Nephron (organoid): ENCODE measurements around the gene NR1I3.

ENCODE experiments used
- H3K27ac Mint-ChIP-seq, 3 experiments: 2 replicates each; pipeline ENCODE4 v1.8.0; 2020; ENCODE audit warnings: mixed read lengths in 3 of 3, mild to moderate bottlenecking in 2 of 3, moderate library complexity in 1 of 3
- H3K27me3 Mint-ChIP-seq: 2 replicates; pipeline ENCODE4 v1.8.0; 2021; ENCODE audit warnings: low read depth, mild to moderate bottlenecking, moderate library complexity, mixed read lengths
- H3K36me3 Mint-ChIP-seq: 2 replicates; pipeline ENCODE4 v1.8.0; 2020; ENCODE audit warnings: low read depth, mixed read lengths
- H3K4me1 Mint-ChIP-seq: 2 replicates; pipeline ENCODE4 v1.8.0; 2020; ENCODE audit warnings: mixed read lengths
- H3K4me3 Mint-ChIP-seq, 3 experiments: 2 replicates each; pipeline ENCODE4 v1.8.0; 2020; ENCODE audit warnings: mild to moderate bottlenecking in 3 of 3, mixed read lengths in 3 of 3, moderate library complexity in 2 of 3
- H3K9me3 Mint-ChIP-seq: 2 replicates; pipeline ENCODE4 v1.8.0; 2020; ENCODE audit warnings: mixed read lengths
- TF ChIP-seq, protein P1 (sequence below), 3 experiments: fragments of 200-600 bp; sonication (generic); IDR thresholded peaks; one replicate each; pipeline ENCODE4 v1.5.0; 2021; ENCODE audit warnings: antibody characterized with exemption in 3 of 3; ENCODE audit not compliant: unreplicated experiment in 3 of 3

NR1I3 gene

DNA sequence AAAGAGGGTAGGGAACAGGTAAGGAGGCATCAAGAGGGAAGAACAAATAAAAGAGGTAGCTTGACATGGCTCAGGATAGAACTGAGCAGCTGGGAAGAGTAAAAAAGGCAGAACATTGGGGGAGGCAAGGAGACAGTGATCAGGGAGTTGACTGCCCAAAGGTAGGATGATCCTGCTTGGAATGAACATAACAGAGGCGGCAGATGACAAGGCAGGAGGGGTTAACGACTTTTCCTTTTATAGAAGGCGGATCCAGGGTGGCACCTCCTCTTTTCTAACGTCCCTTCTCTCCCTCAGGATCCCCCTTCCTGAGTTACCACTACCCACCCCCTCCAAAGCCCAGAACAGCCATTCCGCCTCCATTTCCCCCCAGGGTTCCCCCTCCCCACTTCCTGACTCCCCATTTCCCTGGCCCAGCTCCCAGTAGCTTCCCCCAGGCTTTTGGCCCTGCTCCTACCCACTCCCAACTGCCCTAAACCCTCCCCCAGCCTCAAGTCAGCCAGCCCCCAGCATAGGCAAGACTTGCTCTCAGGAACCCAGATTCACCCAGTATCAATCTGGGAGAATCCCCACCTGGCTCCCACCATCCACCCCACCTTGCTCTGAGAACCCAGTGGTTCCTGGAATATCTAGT, 38.4 kb downstream of the NR1I3 start:
- peak overlapping the region; percentile 92 to 97 (median 96) for H3K27ac Mint-ChIP-seq
- H3K27me3 Mint-ChIP-seq: no peaks in the 10 kb centered on the region
- H3K4me3 Mint-ChIP-seq: peak overlapping the region; percentile 81 to 91 (median 88)
- TF ChIP-seq, protein P1, sequence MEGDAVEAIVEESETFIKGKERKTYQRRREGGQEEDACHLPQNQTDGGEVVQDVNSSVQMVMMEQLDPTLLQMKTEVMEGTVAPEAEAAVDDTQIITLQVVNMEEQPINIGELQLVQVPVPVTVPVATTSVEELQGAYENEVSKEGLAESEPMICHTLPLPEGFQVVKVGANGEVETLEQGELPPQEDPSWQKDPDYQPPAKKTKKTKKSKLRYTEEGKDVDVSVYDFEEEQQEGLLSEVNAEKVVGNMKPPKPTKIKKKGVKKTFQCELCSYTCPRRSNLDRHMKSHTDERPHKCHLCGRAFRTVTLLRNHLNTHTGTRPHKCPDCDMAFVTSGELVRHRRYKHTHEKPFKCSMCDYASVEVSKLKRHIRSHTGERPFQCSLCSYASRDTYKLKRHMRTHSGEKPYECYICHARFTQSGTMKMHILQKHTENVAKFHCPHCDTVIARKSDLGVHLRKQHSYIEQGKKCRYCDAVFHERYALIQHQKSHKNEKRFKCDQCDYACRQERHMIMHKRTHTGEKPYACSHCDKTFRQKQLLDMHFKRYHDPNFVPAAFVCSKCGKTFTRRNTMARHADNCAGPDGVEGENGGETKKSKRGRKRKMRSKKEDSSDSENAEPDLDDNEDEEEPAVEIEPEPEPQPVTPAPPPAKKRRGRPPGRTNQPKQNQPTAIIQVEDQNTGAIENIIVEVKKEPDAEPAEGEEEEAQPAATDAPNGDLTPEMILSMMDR (IDR thresholded peaks at IDR 0.05; ENCODE audit: unreplicated experiment in 3 of 3): no peak
- peaks cover 66% of the 10 kb centered on the region for H3K4me1 Mint-ChIP-seq
- H3K9me3 Mint-ChIP-seq: no peaks in the 10 kb centered on the region
- H3K36me3 Mint-ChIP-seq: peaks cover 9% of the 10 kb centered on the region

DNA sequence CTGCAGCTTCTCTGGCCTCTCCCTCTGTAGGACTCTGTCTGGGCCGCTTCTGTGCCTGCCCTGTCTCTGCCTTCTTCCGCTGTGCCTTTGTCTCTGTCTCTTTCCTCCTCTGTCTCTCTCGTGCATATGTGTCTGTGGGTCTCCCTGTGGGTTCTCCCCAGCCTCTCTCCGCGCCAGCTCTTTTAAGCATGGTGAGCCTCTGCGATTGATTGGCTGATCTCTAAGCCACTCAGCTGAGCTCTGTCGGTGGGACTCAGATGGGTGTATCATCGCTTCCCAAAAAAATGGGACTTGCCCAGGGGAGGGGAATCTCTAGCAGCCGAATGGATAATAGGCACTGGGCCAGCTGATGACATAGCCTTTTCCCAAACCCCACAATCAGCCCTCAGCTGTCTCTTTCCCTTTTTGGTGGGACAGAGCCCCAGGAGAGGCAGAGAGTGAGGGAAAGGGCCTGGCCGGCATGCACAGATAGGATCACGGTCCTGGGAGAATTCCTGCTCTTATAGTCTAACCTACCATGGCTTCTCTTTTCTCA, 39.0 kb downstream of the NR1I3 start, which contains the start of gene ADAMTS4:
TSS of gene ADAMTS4 (minus strand) at position 158 of the 535 bp plus-strand sequence. CDS start 427 bp downstream, outside the sequence.
- H3K27me3 Mint-ChIP-seq: no peaks in the 10 kb centered on the region
- TF ChIP-seq, protein P1 (IDR thresholded peaks at IDR 0.05; ENCODE audit: unreplicated experiment in 3 of 3): no peak
- H3K4me3 Mint-ChIP-seq: peak within 1 kb of the TSS; percentile 81 to 91 (median 88)
- H3K9me3 Mint-ChIP-seq: no peaks in the 10 kb centered on the region
- H3K36me3 Mint-ChIP-seq: peaks cover 2% of the 10 kb centered on the region
- H3K27ac Mint-ChIP-seq: peak within 1 kb of the TSS; percentile 92 to 99 (median 96)
- peaks cover 59% of the 10 kb centered on the region for H3K4me1 Mint-ChIP-seq

DNA sequence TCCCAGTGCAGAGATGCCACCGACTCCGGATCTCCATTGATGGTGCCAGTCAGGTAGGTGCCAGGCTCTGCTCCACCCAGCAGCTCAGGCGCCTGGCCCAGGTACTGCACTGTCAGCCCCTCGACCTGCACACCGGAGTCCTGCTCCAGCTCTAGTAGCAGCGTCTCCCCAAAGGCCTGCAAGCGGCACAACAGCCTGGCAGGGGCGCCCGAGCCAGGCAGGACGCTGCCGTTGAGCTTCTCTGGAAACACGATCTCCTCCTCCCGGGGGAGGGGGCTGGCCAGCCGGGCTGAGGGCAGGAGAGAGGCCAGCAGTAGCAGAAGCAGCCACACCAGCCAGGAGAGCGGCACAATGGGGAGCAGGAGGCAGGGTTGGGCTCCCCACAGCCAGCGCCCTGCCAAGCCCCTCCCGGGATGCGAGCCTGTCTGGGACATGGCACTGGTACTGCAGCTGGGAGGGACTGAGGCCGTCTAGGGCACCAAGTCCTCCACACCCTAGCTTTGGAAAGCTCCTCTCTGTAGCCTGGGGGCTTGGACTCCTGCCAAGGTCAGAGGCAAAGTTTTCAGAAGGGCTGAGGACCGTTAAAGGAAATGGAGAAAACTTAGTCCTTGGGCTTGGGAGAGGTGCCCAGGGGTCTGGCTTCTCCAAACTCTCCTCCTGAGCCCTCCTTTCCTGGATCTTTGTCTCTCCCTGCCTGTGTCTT, 39.7 kb downstream of the NR1I3 start:
- no peaks in the 10 kb centered on the region for H3K27me3 Mint-ChIP-seq
- H3K4me1 Mint-ChIP-seq: peaks cover 58% of the 10 kb centered on the region
- peak overlapping the region; percentile 81 to 91 (median 88) for H3K4me3 Mint-ChIP-seq
- TF ChIP-seq, protein P1 (IDR thresholded peaks at IDR 0.05; ENCODE audit: unreplicated experiment in 3 of 3): peak in 1 of 3 experiments; percentile 8
- no peaks in the 10 kb centered on the region for H3K36me3 Mint-ChIP-seq
- H3K9me3 Mint-ChIP-seq: no peaks in the 10 kb centered on the region
- peak overlapping the region; percentile 92 to 99 (median 96) for H3K27ac Mint-ChIP-seq

DNA sequence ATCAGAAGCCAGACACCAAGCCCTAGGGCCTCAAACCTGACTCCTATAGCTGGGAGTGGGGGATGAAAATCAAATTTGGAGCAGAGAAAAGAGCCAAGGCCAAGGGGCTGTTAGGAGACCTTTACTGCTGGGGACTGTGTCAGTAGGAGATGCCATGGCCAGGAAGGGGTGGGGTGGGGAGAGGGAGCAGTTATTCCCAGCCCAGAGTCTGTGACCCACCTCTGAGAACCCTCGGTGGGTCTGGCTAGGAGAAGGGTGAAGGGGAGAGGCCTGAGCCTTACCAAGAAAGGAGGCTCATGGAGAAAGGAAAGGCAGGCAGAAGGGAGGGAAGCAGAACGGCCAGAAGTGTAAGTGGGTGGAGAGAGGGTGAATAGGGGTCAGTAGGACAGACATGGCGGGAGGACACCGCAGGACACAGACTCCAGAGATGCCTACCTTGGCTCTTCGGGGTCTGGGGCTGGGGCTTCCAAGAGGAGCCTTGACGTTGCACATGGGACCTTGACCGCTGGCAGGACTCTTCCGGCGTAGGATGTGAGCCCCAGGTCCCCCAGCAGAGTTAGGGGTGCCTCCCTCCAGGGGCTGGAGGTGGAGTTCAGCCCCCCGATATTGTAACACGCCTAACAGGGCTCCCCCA, 40.3 kb downstream of the NR1I3 start:
- H3K36me3 Mint-ChIP-seq: peaks cover under 1% of the 10 kb centered on the region
- H3K4me1 Mint-ChIP-seq: peaks cover 60% of the 10 kb centered on the region
- TF ChIP-seq, protein P1 (IDR thresholded peaks at IDR 0.05; ENCODE audit: unreplicated experiment in 3 of 3): no peak
- H3K4me3 Mint-ChIP-seq: peak overlapping the region; percentile 81 to 91 (median 88)
- H3K27ac Mint-ChIP-seq: peak overlapping the region; percentile 92 to 99 (median 96)
- no peaks in the 10 kb centered on the region for H3K9me3 Mint-ChIP-seq
- no peaks in the 10 kb centered on the region for H3K27me3 Mint-ChIP-seq

DNA sequence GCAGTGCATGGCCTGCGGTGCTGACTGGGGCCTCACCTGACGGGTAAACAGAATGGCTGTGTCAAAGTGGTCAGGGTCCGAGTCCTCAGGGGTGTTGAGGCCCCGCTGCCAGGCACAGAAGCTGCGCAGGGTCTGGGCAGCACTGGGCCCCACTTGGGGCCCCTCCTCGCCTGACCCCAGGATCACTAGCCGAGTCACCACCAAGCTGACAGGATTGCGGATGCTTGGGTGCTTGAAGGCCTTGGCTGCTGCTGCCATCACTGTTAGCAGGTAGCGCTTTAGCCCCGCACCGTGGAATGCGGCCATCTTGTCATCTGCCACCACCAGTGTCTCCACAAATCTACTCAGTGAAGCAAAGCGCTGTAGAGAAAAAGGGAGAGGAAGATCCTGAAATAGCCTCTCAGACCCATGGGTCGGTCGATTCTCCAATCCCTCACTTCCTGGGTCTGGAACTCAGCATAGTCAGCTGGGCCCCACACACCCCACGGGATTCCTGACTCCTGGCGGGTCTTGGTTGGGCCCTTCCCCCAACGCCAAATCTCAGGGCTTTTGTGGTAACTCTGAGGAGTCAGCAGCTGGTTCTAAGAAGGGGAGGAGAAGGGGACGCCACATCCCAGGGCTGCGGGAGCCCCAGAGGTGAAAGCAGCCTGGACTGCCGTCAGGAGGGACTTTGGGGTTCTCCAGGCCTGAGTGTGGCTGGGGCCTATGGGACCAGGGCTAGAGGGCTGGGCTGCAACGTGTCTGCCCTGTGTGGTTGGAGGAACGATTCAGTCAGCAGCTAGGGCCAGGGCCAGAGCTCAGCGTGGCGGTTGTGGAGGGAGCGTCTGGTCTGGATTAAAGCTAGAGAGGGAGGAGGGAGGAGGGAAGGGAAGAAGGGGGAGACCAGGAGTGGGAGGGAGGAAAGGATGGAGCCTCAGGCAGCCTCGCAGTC, 41.2 kb downstream of the NR1I3 start:
- TF ChIP-seq, protein P1 (IDR thresholded peaks at IDR 0.05; ENCODE audit: unreplicated experiment in 3 of 3): no peak
- H3K9me3 Mint-ChIP-seq: no peaks in the 10 kb centered on the region
- peaks cover 58% of the 10 kb centered on the region for H3K4me1 Mint-ChIP-seq
- no peaks in the 10 kb centered on the region for H3K27me3 Mint-ChIP-seq
- peak overlapping the region; percentile 81 to 91 (median 88) for H3K4me3 Mint-ChIP-seq
- H3K27ac Mint-ChIP-seq: peak overlapping the region; percentile 92 to 99 (median 96)
- H3K36me3 Mint-ChIP-seq: peaks cover 3% of the 10 kb centered on the region
